HG03565 (cell line): ENCODE results near the gene SMARCA5.

Experiments
- ATAC-seq: cut with Tn5 transposase; IDR thresholded peaks from one replicate; pipeline ENCODE4 v1.9.1; 2021; ENCODE audit warnings: mild to moderate bottlenecking, moderate library complexity; ENCODE audit not compliant: unreplicated experiment

Gene SMARCA5

GRCh38 chr4:143531380-143531779, 17.9 kb downstream of the SMARCA5 start:
- no peak for ATAC-seq

DNA sequence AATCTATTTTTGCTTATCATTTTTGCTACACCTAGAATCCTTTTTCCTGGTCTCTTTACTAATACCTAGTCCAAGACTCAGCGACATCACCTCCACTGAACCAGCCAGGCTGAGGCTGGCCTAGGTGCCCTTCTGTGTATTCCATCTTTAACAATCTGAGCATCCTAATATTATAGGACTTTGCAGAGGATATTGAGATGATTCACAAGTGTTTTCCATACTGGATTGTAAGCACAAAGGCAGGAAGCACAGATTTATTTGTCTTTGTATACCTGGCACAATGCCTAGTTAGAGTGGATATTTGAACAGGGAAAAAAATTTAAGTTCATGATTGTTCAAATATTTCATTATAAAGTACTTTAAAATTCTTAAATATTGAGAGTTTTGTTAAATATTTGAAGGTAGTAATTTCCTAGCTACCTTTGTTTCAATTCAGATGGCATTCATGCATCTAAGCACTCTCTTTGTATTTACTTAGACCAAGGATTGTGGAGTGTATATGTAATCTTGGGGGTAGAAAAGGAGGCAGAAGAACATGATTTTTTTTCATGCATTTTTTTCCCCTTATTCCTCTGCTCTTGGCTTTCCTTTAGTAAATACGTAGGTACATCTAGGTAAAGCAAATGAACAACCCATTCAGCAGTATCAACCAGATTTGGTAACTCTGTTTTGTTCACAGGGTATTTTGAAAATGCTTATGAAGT, 18.4 kb downstream of the SMARCA5 start:
- no peak for ATAC-seq

DNA sequence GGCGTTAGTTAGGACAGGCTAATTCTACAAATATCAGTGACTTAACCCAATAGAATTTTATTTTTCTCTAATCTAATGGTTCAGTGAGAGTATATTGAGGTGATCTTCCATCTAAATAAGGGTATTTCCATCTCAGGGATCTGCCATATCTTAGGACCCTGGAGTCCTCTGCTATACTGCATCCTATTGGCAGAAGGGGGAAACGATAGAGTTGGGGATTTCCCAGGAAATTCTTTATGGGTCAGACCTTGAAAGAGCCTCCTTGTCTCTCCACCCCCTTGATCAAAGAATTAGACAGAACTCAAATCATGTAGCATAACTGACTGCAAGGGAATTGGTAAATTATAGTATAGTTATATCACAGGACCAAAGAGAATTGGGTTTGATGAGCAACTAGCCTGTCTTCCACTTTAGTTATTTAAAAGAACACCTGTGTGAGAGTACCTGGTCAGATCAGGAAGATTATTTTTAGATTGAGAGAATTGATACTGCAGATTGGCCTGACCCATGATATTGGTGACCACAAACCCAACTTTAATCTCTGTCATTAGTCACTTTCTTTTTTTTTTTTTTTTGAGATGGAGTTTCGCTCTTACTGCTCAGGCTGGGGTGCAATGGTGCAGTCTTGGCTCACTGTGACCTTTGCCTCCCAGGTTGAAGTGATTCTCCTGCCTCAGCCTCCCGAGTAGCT, 25.6 kb downstream of the SMARCA5 start:
- ATAC-seq = no peak

GRCh38 chr4:143539670-143540023, 26.1 kb downstream of the SMARCA5 start:
- no peak for ATAC-seq

- no peak for ATAC-seq
These were observed 36.4 kb downstream of the SMARCA5 start for GRCh38 chr4:143549928-143550327.

- peak; percentile 74 for ATAC-seq
These were observed 41.5 kb downstream of the SMARCA5 start for GRCh38 chr4:143554728-143555597.

DNA sequence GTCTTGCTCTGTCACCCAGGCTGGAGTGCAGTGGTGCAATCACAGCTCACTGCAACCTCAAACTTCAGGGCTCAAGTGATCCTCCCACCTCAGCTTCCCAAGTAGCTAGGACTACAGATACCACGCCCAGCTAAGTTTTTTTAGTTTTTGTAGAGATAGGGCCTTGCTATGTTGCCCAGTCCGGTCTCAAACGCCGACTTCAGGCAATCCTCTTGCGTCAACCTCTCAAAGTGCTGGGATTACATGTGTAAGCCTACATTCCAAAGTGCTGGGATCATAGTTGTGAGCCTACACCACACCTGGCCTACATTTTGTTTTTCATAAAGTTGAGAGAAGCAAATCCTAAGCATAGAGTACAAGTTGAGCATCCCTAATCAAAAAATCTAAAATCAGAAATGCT, 42.2 kb downstream of the SMARCA5 start:
- no peak for ATAC-seq

GRCh38 chr4:143558286-143558685, 44.8 kb downstream of the SMARCA5 start:
- ATAC-seq = no peak

GRCh38 chr4:143558823-143559756, 45.6 kb downstream of the SMARCA5 start:
- ATAC-seq = peak; percentile 72

DNA sequence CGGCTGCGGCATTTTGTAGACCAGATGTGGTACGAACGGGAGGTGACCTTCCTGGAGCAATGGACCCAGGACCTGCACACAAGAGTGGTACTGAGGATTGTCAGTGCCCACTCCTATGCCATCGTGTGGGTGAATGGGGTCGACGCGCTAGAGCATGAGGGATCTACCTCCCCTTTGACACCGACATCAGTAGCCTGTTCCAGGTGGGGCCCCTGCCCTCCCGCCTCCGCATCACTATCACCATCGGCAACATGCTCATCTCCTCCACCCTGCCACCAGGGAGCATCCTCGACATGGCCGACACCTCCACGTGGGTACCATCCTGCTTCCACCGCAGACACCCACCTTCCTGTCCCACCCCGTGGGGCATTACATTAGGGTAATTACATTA, 46.2 kb downstream of the SMARCA5 start:
- ATAC-seq = no peak

- no peak for ATAC-seq
These were observed 51.0 kb downstream of the SMARCA5 start for GRCh38 chr4:143564472-143564871.

DNA sequence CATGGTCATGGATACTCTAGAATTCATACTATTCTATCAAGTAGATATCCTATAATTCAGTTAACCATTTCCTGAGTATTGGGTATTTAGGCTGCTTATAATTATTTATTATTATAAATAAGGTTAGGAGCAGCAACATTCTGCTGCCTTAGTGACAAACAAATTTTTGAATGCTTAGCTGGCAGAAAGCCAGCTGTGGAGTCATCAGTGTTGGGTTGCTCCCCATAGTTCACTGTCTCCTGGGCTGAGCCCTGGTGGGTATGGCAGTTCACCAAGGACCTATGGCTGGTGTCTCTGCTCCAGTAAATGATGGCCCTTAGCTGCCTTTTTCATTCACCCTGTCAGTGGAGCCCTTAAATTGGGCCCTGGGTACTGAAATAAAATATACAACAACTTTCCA, 61.8 kb downstream of the SMARCA5 start:
- ATAC-seq = no peak

DNA sequence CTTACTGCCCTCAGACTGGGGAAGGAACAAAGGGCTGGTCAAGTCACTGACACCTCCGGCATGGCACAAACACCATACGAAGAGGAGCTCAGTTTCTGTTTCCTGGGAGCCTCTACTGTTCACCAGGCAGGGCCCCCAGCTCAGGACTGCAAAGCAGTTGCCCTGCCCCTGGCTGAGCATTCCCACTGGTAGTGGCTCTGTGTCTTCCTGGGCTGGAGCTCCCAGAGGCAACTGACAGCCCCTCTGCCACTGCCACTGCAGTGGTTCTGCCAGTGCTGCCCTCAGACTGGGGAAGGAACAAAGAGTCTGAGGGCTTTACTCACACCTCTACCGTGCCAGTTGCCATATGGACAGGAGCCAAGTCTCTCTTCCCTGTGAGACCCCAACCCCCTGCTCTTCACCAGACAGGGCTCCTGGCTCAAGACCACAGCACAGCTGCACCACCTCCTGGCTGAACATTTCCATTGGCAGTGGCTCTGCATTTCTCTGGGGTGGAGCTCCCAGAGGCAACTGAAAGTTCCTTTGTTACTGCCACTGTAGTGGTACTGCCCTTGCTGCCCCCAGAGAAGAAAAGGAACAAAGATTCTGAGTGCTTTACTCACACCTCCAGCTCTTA, 67.9 kb downstream of the SMARCA5 start:
- no peak for ATAC-seq

DNA sequence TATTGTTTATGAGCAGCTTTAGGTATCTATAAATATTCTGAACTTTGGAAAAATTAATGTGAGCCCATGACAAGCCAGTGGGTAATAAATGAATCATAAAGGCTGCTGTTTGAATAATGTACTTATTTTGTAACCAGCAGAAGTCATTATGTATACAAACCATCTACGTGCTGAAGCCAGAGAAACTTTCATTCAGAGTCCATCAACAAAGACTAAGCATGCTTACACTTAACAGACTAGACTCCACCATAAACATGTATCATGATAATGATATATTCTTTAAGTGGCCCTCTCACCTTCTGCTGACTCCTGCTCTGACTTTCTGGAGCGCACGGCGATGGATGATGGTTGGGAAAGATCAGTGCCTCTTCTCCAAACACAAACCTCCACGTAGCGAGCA, 72.0 kb downstream of the SMARCA5 start:
- ATAC-seq = no peak

DNA sequence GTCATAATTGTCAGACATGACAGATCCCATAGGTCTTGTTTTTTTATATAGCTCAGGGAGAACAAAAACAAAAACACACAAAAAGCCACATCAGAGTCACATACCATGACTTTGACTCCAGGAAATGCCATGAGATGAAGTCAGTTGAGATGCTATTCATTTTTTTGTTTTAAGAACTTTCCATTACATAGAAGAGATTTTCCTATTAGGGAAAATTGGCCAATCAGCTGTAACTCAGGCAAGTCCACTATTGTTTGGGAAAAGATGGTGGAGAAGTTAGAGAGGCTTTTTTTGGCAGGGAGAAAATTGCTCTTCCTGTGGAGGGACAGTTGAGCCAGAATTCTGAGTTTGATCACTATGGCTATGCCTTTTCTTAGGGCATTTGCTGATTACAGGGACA, 72.6 kb downstream of the SMARCA5 start:
- ATAC-seq = no peak

DNA sequence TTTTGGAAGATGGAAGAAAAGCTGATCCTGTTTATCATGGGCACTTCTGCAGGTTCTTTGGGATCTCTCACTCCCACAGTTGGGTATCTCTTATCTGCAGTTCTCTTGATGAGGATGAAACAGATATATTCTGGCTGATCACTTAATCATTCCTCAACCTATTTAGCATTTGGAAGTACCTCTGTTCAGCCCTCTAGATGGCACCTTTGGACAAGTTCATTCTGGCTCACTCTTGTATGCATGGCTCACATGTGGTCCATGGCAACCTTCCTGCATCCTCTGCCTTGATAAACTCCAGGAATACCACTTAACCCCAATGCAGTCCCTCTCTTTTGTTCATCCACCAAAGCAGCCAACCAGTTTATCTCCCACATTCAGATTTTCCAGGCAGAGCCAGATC, 74.2 kb downstream of the SMARCA5 start:
- no peak for ATAC-seq

DNA sequence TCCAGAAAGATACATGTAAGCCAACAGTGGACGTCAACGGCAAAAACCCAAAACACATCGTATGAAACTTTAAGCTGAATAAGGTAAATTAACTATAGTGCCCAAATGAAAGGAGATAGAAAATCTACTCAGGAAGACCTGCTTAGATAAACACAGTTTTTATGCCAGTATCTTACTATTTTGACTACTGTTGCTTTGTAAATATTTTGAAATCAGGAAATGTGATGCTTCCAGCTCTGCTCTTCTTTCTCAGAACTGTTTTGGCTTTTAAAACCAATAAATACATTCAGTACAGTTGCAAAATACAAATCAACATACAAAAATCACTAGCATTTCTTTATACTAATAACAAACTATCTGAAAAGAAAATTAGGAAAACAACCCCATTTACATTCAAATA, 83.8 kb downstream of the SMARCA5 start:
- ATAC-seq = no peak

DNA sequence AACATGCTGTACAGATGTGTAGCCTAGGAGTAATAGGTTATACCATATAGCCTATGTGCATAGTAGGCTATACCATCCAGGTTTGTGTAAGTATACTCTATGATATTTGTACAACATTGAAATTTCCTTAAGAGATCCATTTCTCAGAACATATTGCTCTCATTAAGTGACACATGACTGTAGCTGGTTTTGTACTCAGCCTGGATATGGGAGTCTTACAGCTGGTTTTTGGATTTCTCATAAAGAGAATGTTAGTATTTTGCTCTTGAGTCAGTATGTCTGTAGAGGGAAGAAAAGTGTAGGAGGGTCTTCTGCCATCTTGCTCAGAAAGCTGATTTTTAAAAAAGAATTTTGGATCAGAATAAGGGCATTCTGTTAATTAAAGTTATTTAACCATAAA, 85.3 kb downstream of the SMARCA5 start:
- no peak for ATAC-seq

GRCh38 chr4:143599827-143600226, 86.3 kb downstream of the SMARCA5 start:
- no peak for ATAC-seq

- no peak for ATAC-seq
These were observed 93.0 kb downstream of the SMARCA5 start for GRCh38 chr4:143606480-143606879.
